Astrocyte (in vitro differentiated cells and primary cell): Measurements from ENCODE around the gene JMJD8. TPM values are rescaled to one million over a fixed set of nuclear protein-coding genes. Genes with fewer than 3 reads are reported as not detected.

Experiments
- DNase-seq: peaks from one replicate; pipeline ENCODE4 v3.0.0-alpha.2; 2010; ENCODE audit warnings: low read depth
- FAIRE-seq: peaks from 2 replicates; lab custom pipeline; 2011; peaks lifted over from hg19 to GRCh38; lab: Jason Lieb, UNC
- H2AFZ ChIP-seq: 2 replicates; pipeline ENCODE4 v1.6.0; 2012; ENCODE audit warnings: low read depth, low read length, inconsistent platforms
- H3K27ac ChIP-seq: 2 replicates; pipeline ENCODE4 v1.5.1; 2011; ENCODE audit warnings: low read depth, low read length, inconsistent platforms
- H3K27me3 ChIP-seq: 2 replicates; pipeline ENCODE4 v1.6.0; 2011; ENCODE audit warnings: low read length, inconsistent platforms; ENCODE audit not compliant: insufficient read depth
- H3K36me3 ChIP-seq: 2 replicates; pipeline ENCODE4 v1.5.1; 2011; ENCODE audit warnings: low read length, inconsistent platforms; ENCODE audit not compliant: insufficient read depth
- H3K4me1 ChIP-seq: 2 replicates; pipeline ENCODE4 v1.5.1; 2011; ENCODE audit warnings: low read length, inconsistent platforms; ENCODE audit not compliant: insufficient read depth
- H3K4me2 ChIP-seq: 2 replicates; pipeline ENCODE4 v1.6.0; 2012; ENCODE audit warnings: low read length, inconsistent platforms
- H3K4me3 ChIP-seq: 2 replicates; pipeline ENCODE4 v1.5.1; 2011; ENCODE audit warnings: low read depth, mild to moderate bottlenecking, low read length, inconsistent platforms; ENCODE audit not compliant: insufficient read depth
- H3K79me2 ChIP-seq: 2 replicates; pipeline ENCODE4 v1.6.0; 2012; ENCODE audit warnings: mild to moderate bottlenecking, low read length, inconsistent platforms; ENCODE audit not compliant: insufficient read depth
- H3K9ac ChIP-seq: 2 replicates; pipeline ENCODE4 v1.6.0; 2012; ENCODE audit warnings: mild to moderate bottlenecking, low read length, inconsistent platforms
- H3K9me3 ChIP-seq: 2 replicates; pipeline ENCODE4 v1.5.1; 2012; ENCODE audit warnings: low read depth, mild to moderate bottlenecking, low read length, inconsistent platforms; ENCODE audit not compliant: insufficient read depth
- H4K20me1 ChIP-seq: 2 replicates; pipeline ENCODE4 v1.6.0; 2012; ENCODE audit warnings: low read length, inconsistent platforms; ENCODE audit not compliant: insufficient read depth
- H3K27ac Mint-ChIP-seq: one replicate; pipeline ENCODE4 v1.8.0; 2021; ENCODE audit warnings: mild to moderate bottlenecking, mixed read lengths; ENCODE audit not compliant: unreplicated experiment
- H3K27me3 Mint-ChIP-seq: one replicate; pipeline ENCODE4 v1.8.0; 2021; ENCODE audit warnings: low read depth, mixed read lengths; ENCODE audit not compliant: unreplicated experiment
- H3K36me3 Mint-ChIP-seq: one replicate; pipeline ENCODE4 v1.8.0; 2021; ENCODE audit warnings: low read depth, mixed read lengths; ENCODE audit not compliant: unreplicated experiment
- H3K4me1 Mint-ChIP-seq: one replicate; pipeline ENCODE4 v1.8.0; 2021; ENCODE audit warnings: low read depth, mixed read lengths; ENCODE audit not compliant: unreplicated experiment
- H3K4me3 Mint-ChIP-seq: one replicate; pipeline ENCODE4 v1.8.0; 2021; ENCODE audit warnings: mild to moderate bottlenecking, moderate library complexity, mixed read lengths; ENCODE audit not compliant: unreplicated experiment
- H3K9me3 Mint-ChIP-seq: one replicate; pipeline ENCODE4 v1.8.0; 2021; ENCODE audit warnings: mild to moderate bottlenecking, mixed read lengths; ENCODE audit not compliant: unreplicated experiment
- EZH2 ChIP-seq: IDR thresholded peaks from 2 replicates; pipeline ENCODE4 v1.6.1; 2012; ENCODE audit warnings: mild to moderate bottlenecking, low read length, inconsistent platforms; ENCODE audit not compliant: insufficient read depth
- total RNA-seq: library from RNA; stranded (reverse); gene quantifications from 2 replicates; pipeline ENCODE4 v1.2.1, GENCODE V29; 2021
- TF ChIP-seq, protein P1 (sequence below): IDR thresholded peaks from 2 replicates; pipeline ENCODE4 v1.5.1; 2011; ENCODE audit warnings: low read depth, mild to moderate bottlenecking, inconsistent platforms, low read length, moderate library complexity; ENCODE audit not compliant: insufficient read depth

Gene JMJD8
- total RNA-seq, 1 donor from 2014 or later: 26.8 TPM

DNA sequence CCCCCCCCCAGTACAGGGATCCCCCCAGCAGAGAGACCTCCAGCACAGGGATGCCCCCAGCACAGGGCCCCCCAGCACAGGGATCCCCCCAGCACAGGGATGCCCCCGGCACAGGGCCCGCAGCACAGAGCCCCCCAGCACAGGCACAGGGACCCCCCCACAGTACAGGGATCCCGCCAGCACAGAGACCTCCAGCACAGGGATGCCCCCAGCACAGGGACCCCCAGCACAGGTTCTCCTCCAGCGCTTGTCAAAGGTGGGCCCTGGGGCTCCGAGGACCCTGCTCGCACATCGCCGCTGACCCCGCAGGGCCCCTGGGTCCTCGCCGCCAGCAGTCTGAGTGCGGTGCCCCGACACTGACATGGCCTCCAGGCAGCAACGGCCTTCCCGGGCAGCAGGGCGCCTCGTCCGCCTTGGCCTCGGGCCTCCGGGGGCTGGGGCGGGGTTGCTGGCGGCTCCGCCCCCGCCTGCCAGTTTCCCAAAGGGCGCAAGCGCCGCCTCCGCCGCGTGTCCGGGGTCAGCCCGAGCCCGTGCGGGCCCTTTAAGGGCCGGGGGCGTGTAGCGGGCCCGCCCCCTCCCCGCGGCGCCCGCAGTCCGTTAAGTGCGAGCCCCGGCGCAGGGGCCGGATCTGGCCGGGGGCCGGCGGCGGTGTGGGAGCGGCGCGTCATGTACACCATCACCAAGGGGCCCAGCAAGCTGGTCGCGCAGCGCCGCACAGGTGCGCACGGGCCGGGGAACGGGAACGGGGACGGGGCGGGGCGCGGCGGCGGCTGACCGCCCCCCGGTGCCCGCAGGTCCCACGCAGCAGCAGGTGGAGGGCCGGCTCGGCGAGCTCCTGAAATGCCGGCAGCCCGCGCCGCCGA lies 42.6 kb downstream of the JMJD8 start, which contains the start of gene MCRIP2:
Gene MCRIP2 (plus strand): TSS at position 503 of the 863 bp plus-strand sequence. CDS start 164 bp downstream, at position 667.
- no peaks in the 10 kb centered on the region for H3K9me3 Mint-ChIP-seq
- H3K4me3 Mint-ChIP-seq: peak within 1 kb of the TSS; percentile 76
- Histone ChIP-seq H3K9ac (peak within 1 kb of the TSS; percentile 67), H3K79me2 (no peaks in the 10 kb centered on the region), H3K9me3 (no peaks in the 10 kb centered on the region), H2AFZ (peak within 1 kb of the TSS; percentile 91), H3K27me3 (no peaks in the 10 kb centered on the region), H3K4me1 (peaks cover 8% of the 10 kb centered on the region), H4K20me1 (no peaks in the 10 kb centered on the region), H3K4me2 (peak within 1 kb of the TSS; percentile 86), H3K27ac (no peak within 1 kb of the TSS), H3K36me3 (no peaks in the 10 kb centered on the region), H3K4me3 (peak within 1 kb of the TSS; percentile 52)
- FAIRE-seq (no peak), DNase-seq (peak; percentile 28)
- H3K36me3 Mint-ChIP-seq: no peaks in the 10 kb centered on the region
- H3K27ac Mint-ChIP-seq: no peak within 1 kb of the TSS
- no peaks in the 10 kb centered on the region for H3K4me1 Mint-ChIP-seq
- no peaks in the 10 kb centered on the region for H3K27me3 Mint-ChIP-seq
- TF ChIP-seq EZH2: no peak
- TF ChIP-seq, protein P1, sequence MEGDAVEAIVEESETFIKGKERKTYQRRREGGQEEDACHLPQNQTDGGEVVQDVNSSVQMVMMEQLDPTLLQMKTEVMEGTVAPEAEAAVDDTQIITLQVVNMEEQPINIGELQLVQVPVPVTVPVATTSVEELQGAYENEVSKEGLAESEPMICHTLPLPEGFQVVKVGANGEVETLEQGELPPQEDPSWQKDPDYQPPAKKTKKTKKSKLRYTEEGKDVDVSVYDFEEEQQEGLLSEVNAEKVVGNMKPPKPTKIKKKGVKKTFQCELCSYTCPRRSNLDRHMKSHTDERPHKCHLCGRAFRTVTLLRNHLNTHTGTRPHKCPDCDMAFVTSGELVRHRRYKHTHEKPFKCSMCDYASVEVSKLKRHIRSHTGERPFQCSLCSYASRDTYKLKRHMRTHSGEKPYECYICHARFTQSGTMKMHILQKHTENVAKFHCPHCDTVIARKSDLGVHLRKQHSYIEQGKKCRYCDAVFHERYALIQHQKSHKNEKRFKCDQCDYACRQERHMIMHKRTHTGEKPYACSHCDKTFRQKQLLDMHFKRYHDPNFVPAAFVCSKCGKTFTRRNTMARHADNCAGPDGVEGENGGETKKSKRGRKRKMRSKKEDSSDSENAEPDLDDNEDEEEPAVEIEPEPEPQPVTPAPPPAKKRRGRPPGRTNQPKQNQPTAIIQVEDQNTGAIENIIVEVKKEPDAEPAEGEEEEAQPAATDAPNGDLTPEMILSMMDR: no peak

DNA sequence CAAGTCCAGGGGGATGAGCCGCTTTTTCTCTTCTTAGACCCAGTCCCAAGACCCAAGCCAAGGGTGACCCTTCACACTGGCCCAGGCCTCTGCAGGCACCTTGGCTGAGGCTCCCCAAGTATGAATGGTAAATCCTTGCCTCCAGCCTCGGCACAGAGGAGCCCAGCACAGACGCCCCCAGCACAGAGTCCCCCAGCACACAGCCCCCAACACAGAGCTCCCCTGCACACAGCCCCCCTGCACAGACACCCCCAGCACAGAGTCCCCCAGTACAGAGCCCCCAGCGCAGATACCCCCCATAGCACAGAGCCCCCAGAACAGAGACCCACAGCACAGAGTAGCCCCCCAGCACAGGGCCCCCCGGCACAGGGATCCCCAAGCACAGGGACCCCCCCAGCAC lies 43.5 kb downstream of the JMJD8 start:
- no peak for DNase-seq
- H3K4me1 Mint-ChIP-seq: no peaks in the 10 kb centered on the region
- Histone ChIP-seq H3K36me3 (no peaks in the 10 kb centered on the region), H3K4me1 (peaks cover 8% of the 10 kb centered on the region), H3K27me3 (no peaks in the 10 kb centered on the region), H3K9ac (no peak overlapping the region), H3K4me2 (no peak overlapping the region), H4K20me1 (no peaks in the 10 kb centered on the region), H3K9me3 (no peaks in the 10 kb centered on the region), H2AFZ (no peak overlapping the region), H3K4me3 (no peak overlapping the region), H3K79me2 (peaks cover 5% of the 10 kb centered on the region), H3K27ac (no peak overlapping the region)
- peak overlapping the region; percentile 45 for H3K4me3 Mint-ChIP-seq
- no peaks in the 10 kb centered on the region for H3K36me3 Mint-ChIP-seq
- H3K27ac Mint-ChIP-seq: no peak overlapping the region
- no peaks in the 10 kb centered on the region for H3K27me3 Mint-ChIP-seq
- H3K9me3 Mint-ChIP-seq: no peaks in the 10 kb centered on the region
- TF ChIP-seq, protein P1: no peak
- TF ChIP-seq EZH2: no peak
- FAIRE-seq: no peak

DNA sequence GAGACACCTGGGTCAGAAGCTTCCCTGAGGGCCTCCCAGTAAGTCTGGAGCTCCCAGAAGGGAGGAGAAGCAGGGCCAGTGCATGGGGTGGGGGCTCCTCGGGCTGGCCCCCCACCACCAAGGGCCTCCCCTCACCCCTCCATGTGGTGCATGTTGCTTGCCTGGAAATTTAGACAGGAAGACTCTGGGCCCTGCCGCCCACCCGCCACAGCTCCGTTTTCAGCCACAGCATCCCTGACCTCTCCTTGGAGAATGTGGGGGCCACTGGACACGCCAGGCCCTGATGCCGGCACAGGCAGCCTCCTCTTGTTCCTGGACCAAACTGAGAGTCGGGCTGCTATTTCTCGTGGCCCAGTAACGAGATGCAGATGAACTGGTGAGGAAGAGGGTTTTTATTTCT lies 45.3 kb downstream of the JMJD8 start:
- Mint-ChIP-seq H3K9me3 (no peaks in the 10 kb centered on the region), H3K4me3 (no peak overlapping the region)
- H3K27ac ChIP-seq: no peak overlapping the region

More for the DNA sequence above, 45.3 kb downstream of the JMJD8 start:
- H2AFZ ChIP-seq: no peak overlapping the region
- H3K36me3 ChIP-seq: no peaks in the 10 kb centered on the region
- H3K27me3 ChIP-seq: no peaks in the 10 kb centered on the region
- TF ChIP-seq EZH2: no peak
- TF ChIP-seq, protein P1: no peak
- H3K4me1 ChIP-seq: peaks cover 8% of the 10 kb centered on the region
- no peaks in the 10 kb centered on the region for H3K9me3 ChIP-seq
- H3K36me3 Mint-ChIP-seq: no peaks in the 10 kb centered on the region
- no peak overlapping the region for H3K9ac ChIP-seq
- peaks cover 15% of the 10 kb centered on the region for H3K79me2 ChIP-seq
- H3K4me3 ChIP-seq: no peak overlapping the region
- H3K4me2 ChIP-seq: no peak overlapping the region
- FAIRE-seq: no peak
- H3K27ac Mint-ChIP-seq: no peak overlapping the region
- no peaks in the 10 kb centered on the region for H3K4me1 Mint-ChIP-seq
- H3K27me3 Mint-ChIP-seq: no peaks in the 10 kb centered on the region
- H4K20me1 ChIP-seq: peaks cover 14% of the 10 kb centered on the region
- DNase-seq: no peak
